ENCODE results near the gene HLA-DRA. TPM values are rescaled to one million over a fixed set of nuclear protein-coding genes. Genes with fewer than 3 reads are reported as not detected.

HLA-DRA gene
- total and polyA plus RNA-seq, 2 experiments from 2014 or later: 0.64 to 1.3 TPM

GRCh38 chr6:32488083-32488482 lies 48.4 kb downstream of the HLA-DRA start:
- H3K79me2 ChIP-seq: no peaks in the 10 kb centered on the region
- TF ChIP-seq CTCF (IDR thresholded peaks at IDR 0.05; ENCODE audit: poor library complexity): no peak
- 64% methylated on average over 1 of the region's 1 CpG for WGBS (ENCODE audit: low lambda C conversion rate, missing lambda C conversion rate)
- H3K4me2 ChIP-seq: no peak overlapping the region
- no peak overlapping the region for H2AFZ ChIP-seq
- no peaks in the 10 kb centered on the region for H3K9me3 ChIP-seq (ENCODE audit: low read depth)
- H3K27me3 ChIP-seq: no peaks in the 10 kb centered on the region
- H4K20me1 ChIP-seq (ENCODE audit: insufficient read depth, poor library complexity, severe bottlenecking): no peaks in the 10 kb centered on the region
- no peaks in the 10 kb centered on the region for H3K4me1 ChIP-seq (ENCODE audit: insufficient read depth)
- H3K9me2 ChIP-seq (replicated peaks; ENCODE audit: insufficient read depth): no peaks in the 10 kb centered on the region
- H3K4me3 ChIP-seq: no peak overlapping the region
- DNase-seq (ENCODE audit: low spot score): no peak
- no peak overlapping the region for H3K27ac ChIP-seq
- H3K36me3 ChIP-seq (replicated peaks; ENCODE audit: insufficient read depth, low read depth): no peaks in the 10 kb centered on the region

GRCh38 chr6:32491700-32492099 lies 52.0 kb downstream of the HLA-DRA start:
- Histone ChIP-seq H3K9me2 (replicated peaks; ENCODE audit: insufficient read depth) (no peaks in the 10 kb centered on the region), H3K4me1 (ENCODE audit: insufficient read depth) (no peaks in the 10 kb centered on the region), H3K36me3 (replicated peaks; ENCODE audit: insufficient read depth, low read depth) (no peaks in the 10 kb centered on the region), H3K9me3 (ENCODE audit: low read depth) (no peaks in the 10 kb centered on the region), H2AFZ (no peak overlapping the region), H4K20me1 (ENCODE audit: insufficient read depth, poor library complexity, severe bottlenecking) (no peaks in the 10 kb centered on the region), H3K27me3 (no peaks in the 10 kb centered on the region), H3K27ac (no peak overlapping the region), H3K79me2 (no peaks in the 10 kb centered on the region), H3K4me2 (no peak overlapping the region), H3K4me3 (no peak overlapping the region)
- no peak for DNase-seq (ENCODE audit: low spot score)
- WGBS (ENCODE audit: low lambda C conversion rate, missing lambda C conversion rate): 86% methylated on average over 1 of the region's 1 CpG
- TF ChIP-seq EZH2 (IDR thresholded peaks at IDR 0.05; ENCODE audit: borderline replicate concordance) (no peak), CTCF (IDR thresholded peaks at IDR 0.05; ENCODE audit: poor library complexity) (no peak), EZH2phosphoT487 (IDR thresholded peaks at IDR 0.05; ENCODE audit: low read depth, severe bottlenecking, unreplicated experiment) (no peak)

GRCh38 chr6:32492351-32492750 lies 52.7 kb downstream of the HLA-DRA start:
- Histone ChIP-seq H3K36me3 (replicated peaks; ENCODE audit: insufficient read depth, low read depth) (no peaks in the 10 kb centered on the region), H3K27me3 (no peaks in the 10 kb centered on the region)

More at GRCh38 chr6:32492351-32492750, 52.7 kb downstream of the HLA-DRA start:
- H2AFZ ChIP-seq: no peak overlapping the region
- no peak overlapping the region for H3K4me3 ChIP-seq
- no peak for DNase-seq (ENCODE audit: low spot score)
- H3K9me3 ChIP-seq (ENCODE audit: low read depth): no peaks in the 10 kb centered on the region
- H3K79me2 ChIP-seq: no peaks in the 10 kb centered on the region
- H3K4me1 ChIP-seq (ENCODE audit: insufficient read depth): no peaks in the 10 kb centered on the region
- H4K20me1 ChIP-seq (ENCODE audit: insufficient read depth, poor library complexity, severe bottlenecking): no peaks in the 10 kb centered on the region
- no peaks in the 10 kb centered on the region for H3K9me2 ChIP-seq (replicated peaks; ENCODE audit: insufficient read depth)
- no peak overlapping the region for H3K4me2 ChIP-seq
- TF ChIP-seq CTCF (IDR thresholded peaks at IDR 0.05; ENCODE audit: poor library complexity) (no peak), EZH2 (IDR thresholded peaks at IDR 0.05; ENCODE audit: borderline replicate concordance) (no peak), EZH2phosphoT487 (IDR thresholded peaks at IDR 0.05; ENCODE audit: low read depth, severe bottlenecking, unreplicated experiment) (no peak)
- H3K27ac ChIP-seq: no peak overlapping the region

Other genes with a start within 250 kb of the HLA-DRA start
- gene PBX2, start 249.7 kb upstream of the HLA-DRA start, total RNA-seq: 63.8 and 77.5 TPM in 2 replicates
- gene PBX2, start 249.7 kb upstream of the HLA-DRA start, polyA plus RNA-seq: 20.5 and 21.6 TPM in 2 replicates
- 1.8 and 4.3 TPM in 2 replicates for gene GPSM3, start 247.2 kb upstream of the HLA-DRA start, total RNA-seq
- 3.4 and 5.7 TPM in 2 replicates for gene GPSM3, start 247.2 kb upstream of the HLA-DRA start, polyA plus RNA-seq
- gene NOTCH4, start 215.8 kb upstream of the HLA-DRA start, total RNA-seq: 3.6 and 5.0 TPM in 2 replicates
- 2.7 and 4.9 TPM in 2 replicates for gene NOTCH4, start 215.8 kb upstream of the HLA-DRA start, polyA plus RNA-seq
- not detected in 2 replicates for gene TSBP1, start 68.0 kb upstream of the HLA-DRA start, total RNA-seq
- gene TSBP1, start 68.0 kb upstream of the HLA-DRA start, polyA plus RNA-seq: not detected in 2 replicates
- not detected in 2 replicates for gene BTNL2, start 32.7 kb upstream of the HLA-DRA start, total RNA-seq
- 0.62 TPM in 1 of 2 replicates, not detected in the other for gene BTNL2, start 32.7 kb upstream of the HLA-DRA start, polyA plus RNA-seq
- 9.7 and 11.9 TPM in 2 replicates for gene HLA-DRB5, start 90.4 kb downstream of the HLA-DRA start, total RNA-seq
- 15.2 and 17.0 TPM in 2 replicates for gene HLA-DRB5, start 90.4 kb downstream of the HLA-DRA start, polyA plus RNA-seq
- 59.1 and 60.6 TPM in 2 replicates for gene HLA-DRB1, start 150.0 kb downstream of the HLA-DRA start, total RNA-seq
- 72.9 and 77.2 TPM in 2 replicates for gene HLA-DRB1, start 150.0 kb downstream of the HLA-DRA start, polyA plus RNA-seq
- not detected in 2 replicates for gene HLA-DQA1, start 197.5 kb downstream of the HLA-DRA start, total RNA-seq
- gene HLA-DQA1, start 197.5 kb downstream of the HLA-DRA start, polyA plus RNA-seq: not detected in 2 replicates
- 12.0 and 12.2 TPM in 2 replicates for gene HLA-DQB1, start 226.8 kb downstream of the HLA-DRA start, total RNA-seq
- gene HLA-DQB1, start 226.8 kb downstream of the HLA-DRA start, polyA plus RNA-seq: 13.0 and 15.2 TPM in 2 replicates

All from hepatocyte (in vitro differentiated cells).